Erythroblast (primary cell): ENCODE measurements around the gene PIAS1.

Source experiments
- GATA1 ChIP-seq: IDR thresholded peaks from 2 replicates; pipeline ENCODE4 v1.6.1; 2011; ENCODE audit warnings: low read depth, mild to moderate bottlenecking, control low read depth, low read length, moderate library complexity
- POLR2A ChIP-seq: IDR thresholded peaks from 2 replicates; pipeline ENCODE4 v1.6.1; 2011; ENCODE audit warnings: mild to moderate bottlenecking, low read length

- TF ChIP-seq POLR2A (no peak), GATA1 (no peak)
Measured at GRCh38 chr15:68239025-68239424, 184.9 kb downstream of the PIAS1 start.
